Hematopoietic multipotent progenitor cell treated with erythropoietin and hydrocortisone succinate and interleukin-3 and kit ligand, for 4 days (in vitro differentiated cells): ENCODE results near the gene NECAB2.

Experiments used
- DNase-seq: peaks from one replicate; pipeline ENCODE4 v3.0.0-alpha.2; 2015

The NECAB2 gene

GRCh38 chr16:84047206-84047605 lies 79.2 kb downstream of the NECAB2 start:
- DNase-seq, result no peak

- no peak for DNase-seq
Measured at GRCh38 chr16:84047626-84048025, 79.6 kb downstream of the NECAB2 start.

GRCh38 chr16:84048270-84048669 lies 80.2 kb downstream of the NECAB2 start:
- DNase-seq, result no peak

- DNase-seq, result no peak
Measured at GRCh38 chr16:84048871-84049270, 80.8 kb downstream of the NECAB2 start.

- no peak for DNase-seq
Measured at GRCh38 chr16:84049403-84050060, 81.5 kb downstream of the NECAB2 start.

- DNase-seq, result no peak
Measured at GRCh38 chr16:84050316-84050715, 82.3 kb downstream of the NECAB2 start.

- DNase-seq, result no peak
Measured at GRCh38 chr16:84052071-84052622, 84.1 kb downstream of the NECAB2 start.
